H1 (cell line): ENCODE measurements around the gene RBM8A. TPM values are rescaled to one million over a fixed set of nuclear protein-coding genes. Genes with fewer than 3 reads are reported as not detected.

Source experiments
- CBX5 ChIP-seq: fragments of 300-800, 300-1000 bp; sonication (generic); IDR thresholded peaks from 2 replicates; pipeline ENCODE4 v1.7.1; 2016; ENCODE audit warnings: antibody characterized with exemption, low read length, low read depth
- KDM1A ChIP-seq: fragments of 200-600, 300-600 bp; sonication (generic); IDR thresholded peaks from 2 replicates; pipeline ENCODE4 v1.7.1; 2016; ENCODE audit warnings: mild to moderate bottlenecking, low read length, borderline replicate concordance
- NRF1 ChIP-seq: IDR thresholded peaks from 2 replicates; pipeline ENCODE4 v1.6.1; 2011; ENCODE audit warnings: mild to moderate bottlenecking, low read depth, low read length, improper control_type of control experiment
- RFX5 ChIP-seq: IDR thresholded peaks from 2 replicates; pipeline ENCODE4 v1.6.1; 2011; ENCODE audit warnings: low read depth, low read length, improper control_type of control experiment, borderline replicate concordance
- polyA plus RNA-seq, 7 experiments: library from polyadenylated mRNA; depleted of rRNA in 3 of 7; stranded (reverse) in 5 of 7; unstranded in 2 of 7; fragments of >200 nt in 5 of 7; fragments of 200-250 nt in 2 of 7; gene quantifications; 1 replicate in 5 of 7; 2 replicates in 1 of 7; 4 replicates in 1 of 7; pipeline versions ENCODE4 v1.2.1 to v1.2.3, GENCODE V29; 2011 to 2013; ENCODE audit warnings: missing spikeins in 2 of 7, mixed read lengths in 2 of 7
- total RNA-seq: library from RNA; stranded (reverse); fragmentation: NEBNext Ultra II Directional; extraction: Animal tissue kit (Norgen Biotek cat#: 25700); gene quantifications from 2 replicates; pipeline ENCODE4 v1.2.1, GENCODE V29; 2021

Gene RBM8A
- total and polyA plus RNA-seq, 2 of the 8 experiments (the other 6 are each of a cell fraction or from before 2014, with no cell fraction given), result 125 to 216 TPM

GRCh38 chr1:145959957-145960467 lies 32.7 kb upstream of the RBM8A start (continued):
- TF ChIP-seq KDM1A (no peak), RFX5 (no peak), NRF1 (no peak), CBX5 (no peak)
- TF ChIP-seq, all 59 proteins: peak for 0
